ENCODE measurements around the gene MAN2A2.
"Not testable (repeated sequence)": the region's sequence is repeated elsewhere in the genome, so short reads cannot be mapped to it uniquely, and the experiment has no call there.

The MAN2A2 gene

DNA sequence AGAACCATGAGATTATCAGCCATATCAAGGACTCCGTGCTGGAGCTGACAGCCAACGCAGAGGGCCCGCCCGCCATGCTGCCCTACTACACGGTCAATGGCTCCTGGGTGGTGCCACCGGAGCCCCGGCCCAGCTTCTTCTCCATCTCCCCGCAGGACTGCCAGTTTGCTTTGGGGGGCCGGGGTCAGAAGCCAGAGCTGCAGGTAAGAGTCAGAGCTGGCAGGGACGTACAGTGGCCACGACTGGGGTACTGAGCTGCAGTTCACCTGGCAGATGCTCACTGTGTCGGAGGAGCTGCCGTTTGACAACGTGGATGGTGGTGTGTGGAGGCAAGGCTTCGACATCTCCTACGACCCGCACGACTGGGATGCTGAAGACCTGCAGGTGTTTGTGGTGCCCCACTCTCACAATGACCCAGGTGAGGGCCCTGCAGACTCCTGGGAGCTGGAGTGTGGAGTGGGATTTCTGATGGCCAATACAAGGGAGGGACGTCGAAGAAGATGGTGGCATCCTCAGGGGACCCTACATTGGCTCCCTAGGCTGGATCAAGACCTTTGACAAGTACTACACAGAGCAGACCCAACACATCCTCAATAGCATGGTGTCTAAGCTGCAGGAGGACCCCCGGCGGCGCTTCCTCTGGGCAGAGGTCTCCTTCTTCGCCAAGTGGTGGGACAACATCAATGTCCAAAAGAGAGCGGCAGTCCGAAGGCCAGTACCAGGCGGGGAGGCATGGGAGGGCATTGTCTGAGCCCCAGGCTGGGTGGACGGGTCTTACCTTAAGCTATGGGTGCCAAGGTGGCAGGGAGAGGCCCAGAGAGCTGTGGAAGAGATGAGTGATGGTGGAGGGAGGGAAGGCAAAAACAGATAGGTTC is 2.4 kb downstream of the MAN2A2 start:
- no peak for DNase-seq

DNA sequence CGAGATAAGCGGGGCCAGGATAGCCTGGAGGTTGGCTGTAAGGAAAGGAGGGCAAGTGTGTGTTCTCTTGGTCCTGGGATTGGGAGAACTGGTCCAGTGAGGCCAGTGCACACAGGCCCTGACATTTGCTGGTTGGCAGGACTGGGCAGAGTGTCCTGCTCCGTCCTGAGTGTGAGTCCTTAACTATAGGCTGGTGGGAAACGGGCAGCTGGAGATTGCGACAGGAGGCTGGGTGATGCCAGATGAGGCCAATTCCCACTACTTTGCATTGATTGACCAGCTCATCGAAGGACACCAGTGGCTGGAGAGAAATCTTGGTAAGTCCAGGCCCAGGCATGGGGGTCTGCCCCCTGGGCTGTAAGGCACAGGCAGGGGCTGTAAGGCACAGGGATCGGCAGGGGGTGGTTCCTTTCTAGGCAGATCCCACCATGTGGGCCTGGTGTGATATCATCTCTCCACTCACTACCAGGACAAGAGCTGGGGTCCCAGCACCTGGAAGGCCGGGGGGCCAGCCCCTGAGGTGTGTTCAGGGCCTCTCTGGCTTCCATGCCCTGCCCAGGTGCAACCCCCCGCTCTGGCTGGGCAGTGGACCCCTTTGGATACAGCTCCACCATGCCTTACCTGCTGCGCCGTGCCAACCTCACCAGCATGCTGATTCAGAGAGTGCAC is 3.2 kb downstream of the MAN2A2 start:
- DNase-seq: no peak

GRCh38 chr15:90907051-90907660 is 4.1 kb downstream of the MAN2A2 start:
- DNase-seq: no peak

DNA sequence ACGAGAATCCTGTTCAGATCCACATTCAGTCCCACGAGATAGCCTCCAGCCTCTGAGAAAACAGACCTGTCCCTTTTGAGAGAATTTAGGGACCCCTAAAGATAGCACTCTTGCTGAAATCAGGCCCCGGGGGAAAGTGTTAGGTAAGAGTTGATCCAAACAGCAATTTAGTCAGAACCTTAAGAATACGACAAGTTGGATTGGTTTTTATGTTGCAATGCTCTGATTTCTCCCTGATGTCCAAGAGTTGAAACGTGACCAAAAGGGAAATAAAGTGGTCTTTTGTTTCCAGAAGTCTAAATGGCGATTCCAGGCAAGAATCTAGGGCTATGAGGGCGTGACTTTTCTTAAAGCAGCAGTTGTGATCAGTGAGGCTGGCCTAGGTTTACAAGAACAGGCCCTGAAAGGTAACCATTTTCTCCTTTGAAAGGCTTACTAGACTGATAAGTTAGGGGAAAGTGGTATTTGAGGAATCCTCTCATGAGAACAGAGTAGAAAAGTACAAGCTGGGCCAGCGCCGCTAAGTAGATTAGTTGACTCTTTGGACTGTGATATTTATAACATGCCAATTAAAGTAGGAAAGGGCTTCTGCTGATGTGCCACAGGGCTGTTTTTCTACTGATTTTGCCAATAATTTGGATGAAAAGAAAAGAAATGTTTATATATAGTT is 4.9 kb downstream of the MAN2A2 start:
- DNase-seq: no peak

DNA sequence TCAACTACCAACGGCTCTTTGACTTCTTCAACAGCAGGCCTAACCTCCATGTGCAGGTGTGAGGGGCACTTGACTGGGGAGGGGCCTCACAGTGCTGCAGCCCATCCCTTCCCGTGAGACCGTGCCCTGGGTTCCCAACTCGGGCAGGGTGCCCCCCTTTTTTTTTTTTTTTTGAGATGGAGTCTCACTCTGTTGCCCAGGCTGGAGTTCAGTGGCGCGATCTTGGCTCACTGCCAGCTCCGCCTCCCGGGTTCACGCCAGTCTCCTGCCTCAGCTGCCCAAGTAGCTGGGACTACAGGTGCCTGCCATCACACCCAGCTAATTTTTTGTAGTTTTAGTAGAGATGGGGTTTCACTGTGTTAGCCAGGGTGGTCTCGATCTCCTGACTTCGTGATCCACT is 6.3 kb downstream of the MAN2A2 start:
- not testable (repeated sequence) for DNase-seq

DNA sequence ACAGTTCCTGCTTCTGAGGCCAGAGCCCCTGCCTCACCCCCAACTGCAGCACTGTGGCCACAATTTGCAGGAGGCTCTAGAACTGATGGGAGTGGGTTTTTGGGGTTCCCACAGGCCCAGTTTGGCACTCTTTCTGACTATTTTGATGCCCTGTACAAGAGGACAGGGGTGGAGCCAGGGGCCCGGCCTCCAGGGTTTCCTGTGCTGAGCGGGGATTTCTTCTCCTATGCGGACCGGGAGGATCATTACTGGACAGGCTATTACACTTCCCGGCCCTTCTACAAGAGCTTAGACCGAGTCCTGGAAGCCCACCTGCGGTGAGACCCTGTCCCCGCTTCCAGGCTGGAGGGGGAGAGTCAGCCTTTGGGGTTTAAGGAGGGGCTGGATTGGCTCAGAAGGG is 6.9 kb downstream of the MAN2A2 start:
- no peak for DNase-seq

- DNase-seq: no peak
These were observed 7.6 kb downstream of the MAN2A2 start for GRCh38 chr15:90910441-90911301.

- no peak for DNase-seq
These were observed 8.2 kb downstream of the MAN2A2 start for GRCh38 chr15:90911302-90911623.

DNA sequence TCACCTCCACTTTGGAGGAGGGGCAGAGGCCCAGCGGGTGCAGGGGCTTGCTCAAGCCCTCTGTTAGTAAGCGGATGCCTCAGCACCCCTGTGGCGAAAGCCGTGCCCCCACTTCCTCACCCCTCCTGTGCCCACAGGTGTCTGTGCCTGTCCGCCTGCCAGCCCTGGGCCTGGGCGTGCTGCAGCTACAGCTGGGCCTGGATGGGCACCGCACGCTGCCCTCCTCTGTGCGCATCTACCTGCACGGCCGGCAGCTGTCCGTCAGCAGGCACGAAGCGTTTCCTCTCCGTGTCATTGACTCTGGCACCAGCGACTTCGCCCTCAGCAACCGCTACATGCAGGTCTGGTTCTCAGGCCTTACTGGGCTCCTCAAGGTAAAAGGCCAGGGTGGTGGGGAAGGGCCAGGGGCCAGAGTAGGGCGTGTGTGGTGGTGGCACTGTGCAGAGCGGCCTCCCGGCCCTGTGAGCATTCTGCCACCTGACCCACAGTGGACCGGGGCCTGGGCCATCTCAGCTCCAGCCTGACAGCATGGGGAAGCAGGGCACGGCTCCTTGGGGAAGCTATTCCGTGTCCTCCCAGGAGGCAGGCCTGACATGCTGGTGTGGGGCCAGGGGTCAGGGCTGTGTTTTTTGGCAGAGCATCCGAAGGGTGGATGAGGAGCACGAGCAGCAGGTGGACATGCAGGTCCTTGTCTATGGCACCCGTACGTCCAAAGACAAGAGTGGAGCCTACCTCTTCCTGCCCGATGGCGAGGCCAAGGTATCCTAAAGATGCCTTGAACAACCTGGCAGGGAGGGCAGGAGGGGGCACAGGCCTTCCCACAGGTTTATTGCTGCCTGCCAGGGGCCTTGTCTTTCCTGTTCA is 9.0 kb downstream of the MAN2A2 start:
- DNase-seq: no peak

DNA sequence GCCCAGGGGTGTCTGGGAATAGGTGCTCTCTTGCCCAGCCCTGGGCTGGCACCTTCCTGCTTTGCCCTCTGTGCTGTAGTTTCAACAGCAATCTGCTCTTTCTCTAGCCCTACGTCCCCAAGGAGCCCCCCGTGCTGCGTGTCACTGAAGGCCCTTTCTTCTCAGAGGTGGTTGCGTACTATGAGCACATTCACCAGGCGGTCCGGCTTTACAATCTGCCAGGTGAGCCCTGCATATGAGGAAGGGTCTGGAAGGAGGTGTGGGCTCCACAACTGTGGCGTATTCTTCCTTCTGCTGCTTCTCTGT is 9.6 kb downstream of the MAN2A2 start:
- DNase-seq: no peak

GRCh38 chr15:90913398-90913944 is 10.4 kb downstream of the MAN2A2 start:
- DNase-seq: no peak

DNA sequence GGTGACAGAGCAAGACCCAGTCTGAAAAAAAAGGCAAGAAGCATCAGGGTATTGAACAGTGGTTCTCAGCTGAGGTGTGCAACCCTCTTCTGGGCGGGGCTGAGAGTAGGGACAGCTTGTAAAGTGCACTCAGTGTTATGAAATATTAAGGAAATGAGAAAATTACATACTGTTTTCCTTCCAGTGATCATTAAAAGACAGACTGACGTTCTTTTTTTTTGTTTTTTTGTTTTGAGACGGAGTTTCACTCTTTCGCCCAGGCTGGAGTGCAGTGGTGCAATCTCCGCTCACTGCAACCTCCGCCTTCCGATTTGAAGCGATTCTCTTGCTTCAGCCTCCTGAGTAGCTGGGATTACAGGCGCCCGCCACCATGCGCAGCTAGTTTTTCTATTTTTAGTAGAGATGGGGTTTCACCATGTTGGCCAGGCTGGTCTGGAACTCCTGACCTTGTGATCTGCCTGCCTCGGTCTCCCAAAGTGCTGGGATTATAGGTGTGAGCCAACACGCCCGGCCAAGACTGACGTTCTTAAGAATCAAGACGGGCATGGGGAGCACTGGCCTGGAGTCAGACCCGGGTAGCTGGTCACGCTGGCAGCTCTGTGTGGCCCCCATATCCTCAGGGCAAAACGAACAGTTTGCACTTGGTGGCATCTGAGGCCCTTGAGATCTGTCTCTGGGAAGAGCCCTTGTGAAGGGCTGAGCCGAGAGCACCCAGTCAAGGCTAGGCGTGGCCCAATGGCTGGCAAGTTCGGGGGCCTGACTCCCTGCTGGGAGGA is 11.4 kb downstream of the MAN2A2 start:
- no peak for DNase-seq

DNA sequence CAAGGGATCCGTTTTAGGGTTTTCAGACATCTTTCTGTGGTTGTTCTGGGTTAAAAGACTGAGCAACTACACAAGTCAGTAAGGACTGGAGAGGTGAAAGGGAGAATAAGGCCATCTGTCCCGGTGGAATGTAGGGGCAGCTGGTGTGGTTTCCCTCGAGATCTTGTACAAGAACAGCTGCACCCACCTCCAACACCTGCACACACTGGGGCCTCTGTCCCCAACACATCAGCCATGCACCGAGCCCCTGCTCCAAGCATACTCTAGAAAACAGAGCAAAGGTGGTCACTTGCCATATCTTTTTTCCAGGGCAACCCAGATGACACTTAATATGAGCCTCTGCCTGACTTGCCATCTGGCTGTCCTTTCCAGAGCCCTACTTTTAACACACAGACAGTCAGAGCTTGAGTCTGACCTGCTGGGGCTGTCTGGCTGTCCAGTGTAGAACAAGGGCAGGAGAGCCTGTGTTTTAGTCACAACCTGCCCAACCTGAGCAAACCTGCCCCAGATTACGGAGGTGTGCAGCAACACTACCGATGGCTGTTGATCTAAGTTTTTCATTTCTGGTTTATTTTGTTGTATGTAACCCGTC is 12.2 kb downstream of the MAN2A2 start:
- DNase-seq: no peak

DNA sequence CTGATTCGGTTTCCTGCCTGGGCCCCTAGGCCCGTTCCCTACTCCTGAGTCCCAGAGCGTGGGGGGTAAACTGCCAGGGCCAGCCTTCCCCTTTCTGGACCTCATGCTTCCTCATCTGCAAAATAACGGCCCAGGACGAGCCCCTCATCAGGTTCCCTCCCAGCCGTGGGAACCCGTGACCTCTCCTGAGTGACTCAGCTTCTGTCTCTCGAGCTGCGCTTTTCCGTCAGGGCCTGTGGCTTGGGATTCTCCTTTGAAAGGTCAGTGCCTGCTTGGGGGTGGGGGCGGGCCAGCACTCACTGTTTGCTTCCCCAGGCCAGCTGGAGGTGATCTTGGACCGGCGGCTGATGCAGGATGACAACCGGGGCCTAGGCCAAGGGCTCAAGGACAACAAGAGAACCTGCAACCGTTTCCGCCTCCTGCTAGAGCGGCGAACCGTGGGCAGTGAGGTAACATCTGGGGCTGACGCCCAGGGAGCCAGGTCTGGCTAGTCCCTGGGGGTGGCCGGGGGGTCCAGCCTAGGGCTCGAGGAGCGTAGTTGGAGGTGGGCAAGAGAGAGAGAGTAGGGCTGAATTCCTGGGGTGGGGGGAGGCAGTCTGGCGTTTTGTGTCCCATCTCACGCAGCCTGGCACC is 12.8 kb downstream of the MAN2A2 start:
- DNase-seq: no peak

GRCh38 chr15:90916461-90916860 is 13.4 kb downstream of the MAN2A2 start:
- DNase-seq: no peak

GRCh38 chr15:90917569-90917968 is 14.5 kb downstream of the MAN2A2 start:
- no peak for DNase-seq

DNA sequence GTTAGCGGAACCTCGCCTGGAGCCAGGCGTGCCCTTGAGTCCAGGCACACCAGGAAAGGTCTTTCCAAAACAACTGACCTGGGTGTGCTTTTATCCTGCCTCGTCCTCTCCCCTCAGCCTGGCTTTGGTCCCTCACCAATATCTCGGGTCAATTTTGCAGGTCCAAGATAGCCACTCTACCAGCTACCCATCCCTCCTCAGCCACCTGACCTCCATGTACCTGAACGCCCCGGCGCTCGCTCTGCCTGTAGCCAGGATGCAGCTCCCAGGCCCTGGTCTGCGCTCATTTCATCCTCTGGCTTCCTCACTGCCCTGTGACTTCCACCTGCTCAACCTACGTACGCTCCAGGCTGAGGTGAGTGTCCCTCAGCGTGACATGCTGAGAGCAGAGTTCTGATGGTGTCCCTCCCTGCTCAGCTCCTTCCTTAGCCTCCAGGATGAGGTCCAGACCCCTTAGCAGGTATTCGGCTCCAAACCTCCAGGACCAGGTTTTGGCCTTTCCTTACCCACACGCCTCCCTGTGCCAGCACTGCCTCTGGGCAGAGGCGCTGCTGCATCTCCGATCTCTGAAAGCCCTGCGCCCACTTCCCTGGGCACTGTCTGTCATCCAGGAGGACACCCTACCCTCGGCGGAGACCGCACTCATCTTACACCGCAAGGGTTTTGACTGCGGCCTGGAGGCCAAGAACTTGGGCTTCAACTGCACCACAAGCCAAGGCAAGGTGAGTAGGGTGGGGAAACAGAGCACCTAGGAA is 15.1 kb downstream of the MAN2A2 start:
- DNase-seq: no peak

DNA sequence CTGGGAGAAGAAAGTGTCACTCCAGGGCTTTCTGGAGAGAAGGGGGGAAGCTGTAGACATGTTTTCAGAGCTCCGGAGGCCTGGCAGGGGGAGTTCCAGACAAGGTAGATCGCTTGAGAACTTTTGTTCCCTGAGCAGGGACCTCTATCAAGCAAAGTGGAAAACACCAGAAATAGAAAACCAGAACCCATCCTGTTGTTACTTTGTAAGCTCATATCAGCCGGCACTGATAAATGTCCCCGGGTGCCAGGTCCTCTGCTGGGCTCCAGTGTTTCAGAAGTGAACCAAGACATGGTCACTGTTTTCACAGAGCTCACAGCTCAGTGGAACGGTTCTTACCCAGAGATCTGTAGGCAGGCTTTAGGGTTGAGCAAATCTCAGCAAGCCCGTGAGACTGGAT is 15.7 kb downstream of the MAN2A2 start:
- no peak for DNase-seq

DNA sequence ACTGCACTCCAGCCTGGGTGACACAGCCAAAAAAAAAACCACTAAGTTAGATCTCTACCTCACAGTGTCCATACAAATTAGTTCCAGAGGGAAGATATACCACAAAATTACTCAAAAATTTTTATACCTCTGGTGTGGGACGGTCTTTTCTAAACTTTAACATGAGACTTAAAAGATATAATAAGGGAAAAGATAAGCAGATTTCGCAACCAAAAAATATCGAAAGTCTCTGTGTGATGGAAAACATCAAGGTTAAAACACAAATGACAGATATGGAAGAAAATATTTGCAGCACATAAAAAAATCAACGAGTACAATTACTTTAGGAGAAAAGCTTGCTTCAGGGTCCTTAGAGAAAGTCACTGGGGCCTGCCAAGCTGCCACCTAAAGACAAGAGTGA is 18.8 kb downstream of the MAN2A2 start:
- DNase-seq: no peak
